Measurements from ENCODE around the gene CTTN.

- TF ChIP-seq, protein P1, sequence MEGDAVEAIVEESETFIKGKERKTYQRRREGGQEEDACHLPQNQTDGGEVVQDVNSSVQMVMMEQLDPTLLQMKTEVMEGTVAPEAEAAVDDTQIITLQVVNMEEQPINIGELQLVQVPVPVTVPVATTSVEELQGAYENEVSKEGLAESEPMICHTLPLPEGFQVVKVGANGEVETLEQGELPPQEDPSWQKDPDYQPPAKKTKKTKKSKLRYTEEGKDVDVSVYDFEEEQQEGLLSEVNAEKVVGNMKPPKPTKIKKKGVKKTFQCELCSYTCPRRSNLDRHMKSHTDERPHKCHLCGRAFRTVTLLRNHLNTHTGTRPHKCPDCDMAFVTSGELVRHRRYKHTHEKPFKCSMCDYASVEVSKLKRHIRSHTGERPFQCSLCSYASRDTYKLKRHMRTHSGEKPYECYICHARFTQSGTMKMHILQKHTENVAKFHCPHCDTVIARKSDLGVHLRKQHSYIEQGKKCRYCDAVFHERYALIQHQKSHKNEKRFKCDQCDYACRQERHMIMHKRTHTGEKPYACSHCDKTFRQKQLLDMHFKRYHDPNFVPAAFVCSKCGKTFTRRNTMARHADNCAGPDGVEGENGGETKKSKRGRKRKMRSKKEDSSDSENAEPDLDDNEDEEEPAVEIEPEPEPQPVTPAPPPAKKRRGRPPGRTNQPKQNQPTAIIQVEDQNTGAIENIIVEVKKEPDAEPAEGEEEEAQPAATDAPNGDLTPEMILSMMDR (conservative IDR thresholded peaks at IDR 0.05) = no peak
- no peak for TF ChIP-seq EZH2 (IDR thresholded peaks at IDR 0.05; ENCODE audit: low read depth)
Observed at GRCh38 chr11:70377645-70378044, 20.7 kb upstream of the CTTN start.

Data from PC-9 (cell line).